T-cell (primary cell): ENCODE measurements around the gene CFAP57. TPM values are rescaled to one million over a fixed set of nuclear protein-coding genes. Genes with fewer than 3 reads are reported as not detected.
A peak's percentile ranks its signal among the peaks of the same experiment; 100 is the strongest.

Experiments used
- ATAC-seq, 4 experiments: fragments of 200-7000 bp in 3 of 4; fragments of 150-1000 bp in 1 of 4; cut with Tn5 transposase; replicated peaks in 1 of 4; 1 replicate in 3 of 4; 2 replicates in 1 of 4; pipeline ENCODE4 v1.10.0; 2021; ENCODE audit warnings: moderate library complexity in 3 of 4, mild to moderate bottlenecking in 2 of 4, moderate number of reproducible peaks in 1 of 4
- CTCF ChIA-PET, 2 donors: fragments of 300-600 bp; sonication (Branson Sonifier 250); formaldehyde crosslinking; loops; one replicate each; lab custom pipeline; 2022; ENCODE audit warnings: antibody characterized with exemption in 2 of 2; lab: Charles Lee
- POLR2A ChIA-PET, 2 donors: fragments of 300-600 bp; sonication (Branson Sonifier 250); formaldehyde crosslinking; loops; one replicate each; lab custom pipeline; 2022; ENCODE audit warnings: antibody characterized with exemption in 2 of 2; lab: Charles Lee
- DNase-seq, 35 experiments: peaks; one replicate each; pipeline versions ENCODE4 v3.0.0 to v3.0.0-alpha.2; 2013 to 2023
- H3K27ac ChIP-seq: one replicate; pipeline ENCODE4 v1.5.1; 2013; ENCODE audit warnings: low read length
- H3K27me3 ChIP-seq, 2 experiments: replicated peaks in 1 of 2; 1 replicate in 1 of 2; 2 replicates in 1 of 2; pipeline versions ENCODE4 v1.6.1 to v1.7.0; 2013; ENCODE audit warnings: low read length in 1 of 2, mixed read lengths in 1 of 2; ENCODE audit not compliant: control insufficient read depth in 2 of 2, insufficient read depth in 2 of 2; ENCODE audit errors: extremely low read depth in 1 of 2
- H3K36me3 ChIP-seq, 2 donors: 1 replicate in 1 of 2; 2 replicates in 1 of 2; pipeline versions ENCODE4 v1.6.1 to v1.7.0; 2013; ENCODE audit warnings: low read length in 1 of 2; ENCODE audit not compliant: control insufficient read depth in 2 of 2, insufficient read depth in 1 of 2; ENCODE audit errors: extremely low read depth in 1 of 2
- H3K4me1 ChIP-seq, 2 experiments: 1 replicate in 1 of 2; 2 replicates in 1 of 2; pipeline versions ENCODE4 v1.6.1 to v1.7.0; 2013; ENCODE audit warnings: low read length in 2 of 2, mixed read lengths in 1 of 2; ENCODE audit not compliant: insufficient read depth in 2 of 2, control insufficient read depth in 1 of 2; ENCODE audit errors: extremely low read depth in 1 of 2
- H3K4me3 ChIP-seq, 2 donors: 1 replicate in 1 of 2; 2 replicates in 1 of 2; pipeline versions ENCODE4 v1.5.1 to v1.7.0; 2013; ENCODE audit warnings: mild to moderate bottlenecking in 2 of 2, low read length in 1 of 2, moderate library complexity in 1 of 2; ENCODE audit not compliant: control insufficient read depth in 1 of 2; ENCODE audit errors: extremely low read depth in 1 of 2
- H3K9me3 ChIP-seq: 2 replicates; pipeline ENCODE4 v1.7.0; 2013
- H3K27ac Mint-ChIP-seq, 2 donors: one replicate each; pipeline ENCODE4 v1.8.0; 2020 to 2021; ENCODE audit warnings: mild to moderate bottlenecking in 2 of 2, mixed read lengths in 2 of 2
- H3K27me3 Mint-ChIP-seq, 2 donors: one replicate each; pipeline ENCODE4 v1.8.0; 2021 to 2022; ENCODE audit warnings: mixed read lengths in 2 of 2
- H3K36me3 Mint-ChIP-seq: one replicate; pipeline ENCODE4 v1.8.0; 2021; ENCODE audit warnings: mixed read lengths
- H3K4me1 Mint-ChIP-seq, 3 donors: one replicate each; pipeline ENCODE4 v1.8.0; 2020 to 2022; ENCODE audit warnings: mixed read lengths in 3 of 3, mild to moderate bottlenecking in 1 of 3
- H3K4me3 Mint-ChIP-seq, 3 donors: one replicate each; pipeline ENCODE4 v1.8.0; 2020 to 2022; ENCODE audit warnings: mild to moderate bottlenecking in 3 of 3, mixed read lengths in 3 of 3, moderate library complexity in 3 of 3
- H3K9me3 Mint-ChIP-seq, 3 donors: one replicate each; pipeline ENCODE4 v1.8.0; 2020 to 2022; ENCODE audit warnings: mixed read lengths in 3 of 3
- WGBS: methylation state at CpG from one replicate; pipeline ENCODE4 v1.1.5; 2013; ENCODE audit warnings: missing lambda C conversion rate; ENCODE audit not compliant: insufficient coverage; 5-methylcytosine and 5-hydroxymethylcytosine counted together
- total RNA-seq, 35 experiments: library from RNA in 6 of 35; stranded (reverse) in 6 of 35; fragments of 120-200 nt in 1 of 35; gene quantifications; one replicate each; pipeline versions ENCODE4 v1.2.1 to v1.2.4 and lab custom pipeline; 2013 to 2026

The CFAP57 gene
- total RNA-seq, 5 donors from 2014 or later (not counting 1 experiment from before 2014, with no cell fraction given) = 0.07 TPM; not detected in 4

DNA sequence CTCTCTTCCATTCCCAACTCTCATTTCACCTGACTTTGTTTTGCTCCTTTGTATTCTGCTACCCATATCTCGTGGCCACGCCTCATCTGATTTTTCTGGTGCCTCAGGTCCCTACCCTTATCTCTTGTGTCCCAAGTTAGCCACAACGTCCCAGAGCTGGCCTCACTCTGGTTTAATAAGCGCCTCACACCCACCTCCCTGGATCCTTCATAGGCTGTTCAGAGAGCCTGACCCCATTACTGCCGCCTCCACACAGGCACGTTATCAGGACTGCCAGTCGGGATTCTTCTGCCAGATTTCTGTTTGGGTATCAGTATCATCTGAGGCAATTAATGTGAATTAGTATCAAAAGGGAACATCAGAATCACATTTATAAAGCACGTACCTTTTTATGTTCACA, 62.9 kb downstream of the CFAP57 start:
- peaks cover 0 to 7% of the 10 kb centered on the region in 2 donors for H3K27me3 Mint-ChIP-seq
- peaks cover 0 to 4% (median 0%) of the 10 kb centered on the region in 3 donors for H3K4me1 Mint-ChIP-seq
- no peaks in the 10 kb centered on the region for H3K9me3 ChIP-seq
- no peaks in the 10 kb centered on the region for H3K36me3 ChIP-seq
- ATAC-seq (no peak), DNase-seq (no peak)
- H3K4me3 Mint-ChIP-seq = no peak overlapping the region
- H3K27ac ChIP-seq = no peak overlapping the region
- no peak overlapping the region for H3K4me3 ChIP-seq
- no peaks in the 10 kb centered on the region for H3K36me3 Mint-ChIP-seq
- WGBS = 67% methylated on average over 3 of the region's 8 CpGs
- ChIA-PET POLR2A (no interaction called here), CTCF (no interaction called here)
- peaks cover 0 to 13% of the 10 kb centered on the region in 2 experiments for H3K27me3 ChIP-seq
- no peak overlapping the region for H3K27ac Mint-ChIP-seq
- no peaks in the 10 kb centered on the region for H3K9me3 Mint-ChIP-seq
- no peaks in the 10 kb centered on the region for H3K4me1 ChIP-seq

- DNase-seq = no peak
- Mint-ChIP-seq H3K27ac (no peak overlapping the region), H3K27me3 (peaks cover 0 to 6% of the 10 kb centered on the region in 2 donors), H3K4me3 (no peak overlapping the region), H3K36me3 (no peaks in the 10 kb centered on the region), H3K9me3 (peaks cover 0 to 2% (median 0%) of the 10 kb centered on the region in 3 donors), H3K4me1 (peaks cover 0 to 4% (median 0%) of the 10 kb centered on the region in 3 donors)
- Histone ChIP-seq H3K36me3 (no peaks in the 10 kb centered on the region), H3K27ac (no peak overlapping the region), H3K4me3 (no peak overlapping the region), H3K27me3 (peaks cover 0 to 11% of the 10 kb centered on the region in 2 experiments), H3K4me1 (no peaks in the 10 kb centered on the region), H3K9me3 (no peaks in the 10 kb centered on the region)
- POLR2A ChIA-PET = no interaction called here
- no peak for ATAC-seq
- CTCF ChIA-PET = interaction anchor here (0.6 to 1.4 kb wide), 3 partner anchors 17 to 179 kb away, joined by 3 read pairs; no protein-coding TSS in a partner anchor
- 70% methylated on average over 8 of the region's 9 CpGs for WGBS
These were observed 63.5 kb downstream of the CFAP57 start for GRCh38 chr1:43235451-43236121.

GRCh38 chr1:43237121-43237520, 65.0 kb downstream of the CFAP57 start:
- H3K27ac ChIP-seq = no peak overlapping the region
- ChIA-PET POLR2A (no interaction called here), CTCF (interaction anchor here in 1 of 2 donors (1.0 kb wide), 1 partner anchor 178 kb away, joined by 4 read pairs; no protein-coding TSS in a partner anchor)
- H3K9me3 ChIP-seq = no peaks in the 10 kb centered on the region
- H3K27me3 ChIP-seq = peaks cover 0 to 13% of the 10 kb centered on the region in 2 experiments
- Mint-ChIP-seq H3K36me3 (no peaks in the 10 kb centered on the region), H3K27ac (no peak overlapping the region), H3K4me3 (no peak overlapping the region), H3K9me3 (peaks cover 0 to 3% (median 0%) of the 10 kb centered on the region in 3 donors), H3K4me1 (peaks cover 0 to 4% (median 0%) of the 10 kb centered on the region in 3 donors), H3K27me3 (peaks cover 1 to 7% of the 10 kb centered on the region in 2 donors)
- H3K36me3 ChIP-seq = no peaks in the 10 kb centered on the region
- ATAC-seq (no peak), DNase-seq (no peak)
- no peaks in the 10 kb centered on the region for H3K4me1 ChIP-seq
- no CpG with 5 or more reads among the region's 1 CpG for WGBS
- no peak overlapping the region for H3K4me3 ChIP-seq

DNA sequence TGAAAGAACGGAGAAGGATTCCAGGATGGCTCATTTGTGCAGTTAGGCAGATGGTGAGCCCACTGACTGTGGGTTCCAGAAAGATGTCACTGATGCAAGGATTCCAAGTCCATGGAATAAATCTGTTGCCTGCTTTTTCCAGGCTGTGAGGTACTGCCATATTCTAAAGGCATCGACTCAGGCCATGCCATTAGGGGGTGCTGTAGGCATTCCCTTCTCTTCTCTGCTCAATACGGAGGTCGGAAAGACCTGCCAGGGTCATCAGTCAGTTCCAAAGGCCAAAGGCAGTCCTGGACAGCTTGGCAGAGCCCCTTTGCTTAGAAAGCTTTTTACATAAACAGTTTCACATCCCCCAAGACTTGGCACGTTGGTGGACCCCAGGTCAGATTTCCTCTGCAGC, 66.0 kb downstream of the CFAP57 start:
- Histone ChIP-seq H3K9me3 (no peaks in the 10 kb centered on the region), H3K36me3 (no peaks in the 10 kb centered on the region), H3K4me3 (no peak overlapping the region), H3K27ac (no peak overlapping the region), H3K27me3 (peaks cover 0 to 13% of the 10 kb centered on the region in 2 experiments), H3K4me1 (no peaks in the 10 kb centered on the region)
- POLR2A ChIA-PET = no interaction called here
- Mint-ChIP-seq H3K27ac (no peak overlapping the region), H3K4me1 (peaks cover 0 to 4% (median 0%) of the 10 kb centered on the region in 3 donors), H3K9me3 (peaks cover 0 to 3% (median 0%) of the 10 kb centered on the region in 3 donors), H3K27me3 (peaks cover 3 to 8% of the 10 kb centered on the region in 2 donors), H3K36me3 (no peaks in the 10 kb centered on the region), H3K4me3 (no peak overlapping the region)
- CTCF ChIA-PET = interaction anchor here (0.6 to 1.0 kb wide), 2 partner anchors 177 to 197 kb away, joined by 3 to 4 read pairs; no protein-coding TSS in a partner anchor
- DNase-seq (peak in 8 of 35 experiments; percentile 3 to 38 (median 14)), ATAC-seq (no peak)
- 28% methylated on average over 2 of the region's 5 CpGs for WGBS

- DNase-seq (no peak), ATAC-seq (no peak)
- Histone ChIP-seq H3K27me3 (peaks cover 0 to 13% of the 10 kb centered on the region in 2 experiments), H3K27ac (no peak overlapping the region), H3K36me3 (no peaks in the 10 kb centered on the region), H3K9me3 (no peaks in the 10 kb centered on the region), H3K4me3 (no peak overlapping the region), H3K4me1 (no peaks in the 10 kb centered on the region)
- H3K4me1 Mint-ChIP-seq = peaks cover 0 to 4% (median 0%) of the 10 kb centered on the region in 3 donors
- no peaks in the 10 kb centered on the region for H3K36me3 Mint-ChIP-seq
- H3K27me3 Mint-ChIP-seq = peaks cover 3 to 11% of the 10 kb centered on the region in 2 donors
- no peak overlapping the region for H3K27ac Mint-ChIP-seq
- WGBS = 87% methylated on average over 2 of the region's 3 CpGs
- H3K9me3 Mint-ChIP-seq = peaks cover 0 to 3% (median 0%) of the 10 kb centered on the region in 3 donors
- ChIA-PET POLR2A (no interaction called here), CTCF (interaction anchor here in 1 of 2 donors (1.4 kb wide), 1 partner anchor 175 kb away, joined by 3 read pairs; no protein-coding TSS in a partner anchor)
- H3K4me3 Mint-ChIP-seq = no peak overlapping the region
These were observed 66.9 kb downstream of the CFAP57 start for GRCh38 chr1:43238991-43239469.

DNA sequence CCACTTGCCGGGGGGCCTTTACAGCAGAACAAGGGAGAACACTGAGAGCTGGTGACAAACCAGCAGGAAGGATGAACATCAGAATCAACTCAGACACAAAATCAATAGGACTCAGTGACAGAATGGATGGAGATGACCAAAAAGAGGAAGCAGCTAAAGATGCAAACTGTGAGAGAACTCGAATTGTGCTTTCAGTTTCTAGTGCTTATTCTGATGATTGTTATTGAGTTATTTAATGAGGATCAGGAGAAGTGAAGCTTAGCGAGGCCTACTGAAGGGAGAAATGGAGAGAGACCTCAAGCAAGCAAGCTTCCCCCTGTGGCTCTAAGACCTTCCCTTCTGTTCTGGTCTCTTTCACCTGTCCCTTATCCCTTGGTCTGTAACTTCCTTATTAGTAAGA, 67.4 kb downstream of the CFAP57 start:
- Histone ChIP-seq H3K27ac (no peak overlapping the region), H3K4me3 (no peak overlapping the region)
- no peak for ATAC-seq

More for the DNA sequence above, 67.4 kb downstream of the CFAP57 start:
- CTCF ChIA-PET = interaction anchor here in 1 of 2 donors (1.4 kb wide), 1 partner anchor 175 kb away, joined by 3 read pairs; no protein-coding TSS in a partner anchor
- Histone ChIP-seq H3K36me3 (no peaks in the 10 kb centered on the region), H3K4me1 (no peaks in the 10 kb centered on the region), H3K27me3 (peaks cover 0 to 10% of the 10 kb centered on the region in 2 experiments), H3K9me3 (no peaks in the 10 kb centered on the region)
- Mint-ChIP-seq H3K27me3 (peaks cover 3 to 11% of the 10 kb centered on the region in 2 donors), H3K4me3 (no peak overlapping the region), H3K4me1 (peaks cover 0 to 4% (median 0%) of the 10 kb centered on the region in 3 donors), H3K9me3 (peaks cover 0 to 3% (median 0%) of the 10 kb centered on the region in 3 donors), H3K36me3 (no peaks in the 10 kb centered on the region), H3K27ac (peak overlapping the region in 1 of 2 donors; percentile 7)
- POLR2A ChIA-PET = no interaction called here
- WGBS = 17% methylated on average over 1 of the region's 3 CpGs
- no peak for DNase-seq
